Brain microvascular endothelial cell (primary cell): Measurements from ENCODE around the gene MAML1.

Source experiments
- DNase-seq: peaks from one replicate; pipeline ENCODE4 v3.0.0-alpha.2; 2020
- H3K27ac ChIP-seq: fragments of 250-450 bp; sonication (Bioruptor Pico); 2 replicates; pipeline ENCODE4 v1.5.1; 2020; ENCODE audit warnings: mild to moderate bottlenecking, moderate library complexity
- H3K27me3 ChIP-seq: fragments of 250-450 bp; sonication (Bioruptor Pico); replicated peaks from 2 replicates; pipeline ENCODE4 v1.5.1; 2020; ENCODE audit warnings: mild to moderate bottlenecking
- H3K36me3 ChIP-seq: fragments of 250-450 bp; sonication (Bioruptor Pico); replicated peaks from 2 replicates; pipeline ENCODE4 v1.5.1; 2020; ENCODE audit warnings: mild to moderate bottlenecking
- H3K4me3 ChIP-seq: 2 replicates; pipeline ENCODE4 v1.5.1; 2011; ENCODE audit warnings: low read depth, mild to moderate bottlenecking, control low read depth, low read length, moderate library complexity
- in situ Hi-C: cut with HindIII; loops from 2 replicates; pipeline ENCODE4 v1.10.0; 2017; ENCODE audit warnings: low sequenced_read_pairs, low pct_ligation_motif_present
- TF ChIP-seq, protein P1 (sequence below): IDR thresholded peaks from 2 replicates; pipeline ENCODE4 v1.5.1; 2011; ENCODE audit warnings: low read depth, mild to moderate bottlenecking, moderate library complexity, low read length, control low read depth, inconsistent platforms; ENCODE audit errors: missing control alignments

Gene MAML1

GRCh38 chr5:179767496-179768100 lies 35.0 kb downstream of the MAML1 start:
- no peak overlapping the region for H3K4me3 ChIP-seq
- TF ChIP-seq, protein P1, sequence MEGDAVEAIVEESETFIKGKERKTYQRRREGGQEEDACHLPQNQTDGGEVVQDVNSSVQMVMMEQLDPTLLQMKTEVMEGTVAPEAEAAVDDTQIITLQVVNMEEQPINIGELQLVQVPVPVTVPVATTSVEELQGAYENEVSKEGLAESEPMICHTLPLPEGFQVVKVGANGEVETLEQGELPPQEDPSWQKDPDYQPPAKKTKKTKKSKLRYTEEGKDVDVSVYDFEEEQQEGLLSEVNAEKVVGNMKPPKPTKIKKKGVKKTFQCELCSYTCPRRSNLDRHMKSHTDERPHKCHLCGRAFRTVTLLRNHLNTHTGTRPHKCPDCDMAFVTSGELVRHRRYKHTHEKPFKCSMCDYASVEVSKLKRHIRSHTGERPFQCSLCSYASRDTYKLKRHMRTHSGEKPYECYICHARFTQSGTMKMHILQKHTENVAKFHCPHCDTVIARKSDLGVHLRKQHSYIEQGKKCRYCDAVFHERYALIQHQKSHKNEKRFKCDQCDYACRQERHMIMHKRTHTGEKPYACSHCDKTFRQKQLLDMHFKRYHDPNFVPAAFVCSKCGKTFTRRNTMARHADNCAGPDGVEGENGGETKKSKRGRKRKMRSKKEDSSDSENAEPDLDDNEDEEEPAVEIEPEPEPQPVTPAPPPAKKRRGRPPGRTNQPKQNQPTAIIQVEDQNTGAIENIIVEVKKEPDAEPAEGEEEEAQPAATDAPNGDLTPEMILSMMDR: no peak
- H3K36me3 ChIP-seq: peaks cover 45% of the 10 kb centered on the region
- H3K27me3 ChIP-seq: no peaks in the 10 kb centered on the region
- H3K27ac ChIP-seq: no peak overlapping the region
- in situ Hi-C loops: no loop called here
- DNase-seq: no peak

DNA sequence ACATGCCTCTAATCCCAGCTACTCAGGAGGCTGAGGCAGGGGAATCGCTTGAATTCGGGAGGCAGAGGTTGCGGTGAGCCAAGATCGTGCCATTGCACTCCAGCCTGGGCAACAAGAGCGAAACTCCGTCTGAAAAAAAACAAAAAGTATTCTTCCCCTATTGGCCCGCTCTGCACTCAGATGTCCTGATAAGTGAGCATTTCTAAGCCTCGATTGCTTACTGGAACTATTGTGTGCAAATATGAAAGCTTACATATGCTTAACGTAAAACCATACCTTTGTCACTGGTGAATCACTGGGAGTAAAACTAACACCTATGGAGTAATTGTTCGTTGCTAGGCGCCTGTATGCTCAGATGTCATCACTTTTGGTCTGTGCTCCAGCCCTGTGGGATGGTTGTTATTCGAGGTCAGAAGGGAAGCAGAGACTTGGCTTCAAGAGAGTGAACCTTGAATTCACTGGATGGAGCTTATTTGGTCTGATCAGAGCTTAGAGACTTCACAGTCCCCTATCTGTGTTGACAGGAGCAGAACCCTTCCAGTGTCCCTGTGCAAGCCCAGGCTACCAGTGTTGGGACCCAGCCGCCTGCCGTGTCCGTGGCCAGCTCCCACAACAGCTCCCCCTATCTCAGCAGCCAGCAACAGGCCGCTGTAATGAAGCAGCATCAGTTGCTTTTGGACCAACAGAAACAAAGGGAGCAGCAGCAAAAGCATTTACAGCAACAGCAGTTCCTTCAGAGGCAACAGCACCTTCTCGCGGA lies 35.9 kb downstream of the MAML1 start:
- H3K27ac ChIP-seq: no peak overlapping the region
- TF ChIP-seq, protein P1: peak; percentile 35
- in situ Hi-C loops: no loop called here
- H3K27me3 ChIP-seq: no peaks in the 10 kb centered on the region
- H3K4me3 ChIP-seq: no peak overlapping the region
- no peak for DNase-seq
- H3K36me3 ChIP-seq: peaks cover 54% of the 10 kb centered on the region

DNA sequence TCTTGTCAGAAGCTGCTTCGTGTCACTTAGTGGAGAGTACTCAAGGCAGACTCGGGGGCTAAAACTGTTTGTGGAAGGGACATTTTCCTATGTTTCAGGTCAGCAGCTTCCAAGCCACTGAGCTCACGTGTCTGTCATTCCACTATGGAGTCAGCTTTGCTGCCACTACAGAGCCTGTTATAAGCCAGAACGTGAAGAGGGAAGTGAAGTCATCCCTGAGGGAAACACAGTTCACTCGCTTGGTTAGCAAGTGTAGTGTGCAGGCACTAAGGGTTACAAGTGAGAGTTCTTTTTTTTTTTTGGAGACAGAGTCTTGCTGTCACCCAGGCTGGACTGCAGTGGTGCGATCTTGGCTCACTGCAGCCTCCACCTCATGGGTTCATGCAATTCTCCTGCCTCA lies 36.6 kb downstream of the MAML1 start:
- DNase-seq: no peak
- Histone ChIP-seq H3K36me3 (peaks cover 62% of the 10 kb centered on the region), H3K27me3 (no peaks in the 10 kb centered on the region), H3K27ac (no peak overlapping the region), H3K4me3 (no peak overlapping the region)
- TF ChIP-seq, protein P1: no peak
- in situ Hi-C loops: no loop called here

GRCh38 chr5:179769796-179770195 lies 37.2 kb downstream of the MAML1 start:
- H3K36me3 ChIP-seq: peaks cover 67% of the 10 kb centered on the region
- DNase-seq: no peak
- H3K27me3 ChIP-seq: no peaks in the 10 kb centered on the region
- H3K4me3 ChIP-seq: no peak overlapping the region
- TF ChIP-seq, protein P1: no peak
- H3K27ac ChIP-seq: no peak overlapping the region
- in situ Hi-C loops: no loop called here

DNA sequence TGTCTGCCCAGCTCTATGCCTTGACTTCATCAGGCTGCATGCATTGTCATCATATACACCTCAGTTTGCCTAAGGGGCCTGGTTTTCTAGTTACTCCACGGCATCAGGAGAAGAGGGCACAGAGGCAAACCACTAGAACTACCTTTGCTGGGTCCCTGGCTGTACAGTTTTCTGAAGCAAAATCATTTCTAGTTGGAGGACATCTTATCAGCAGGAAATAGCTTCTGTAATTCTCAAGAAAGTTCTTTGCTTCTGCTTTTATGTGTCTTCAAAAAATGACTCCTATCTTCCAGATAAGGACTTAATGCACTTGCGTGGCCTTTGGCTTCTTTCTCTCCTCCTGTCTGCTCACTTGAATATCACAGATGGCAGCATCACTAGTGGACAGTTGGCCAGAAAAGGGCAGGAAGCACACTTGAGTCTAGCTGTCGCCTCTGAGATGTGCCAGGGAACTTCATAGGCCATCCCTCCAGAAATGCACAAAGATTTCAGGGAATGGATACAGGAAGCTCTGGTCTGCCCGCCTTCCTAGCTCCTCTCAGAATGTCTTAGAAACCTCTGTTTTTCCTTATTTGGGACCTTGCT lies 38.8 kb downstream of the MAML1 start:
- Histone ChIP-seq H3K36me3 (peaks cover 76% of the 10 kb centered on the region), H3K27ac (no peak overlapping the region), H3K4me3 (no peak overlapping the region), H3K27me3 (no peaks in the 10 kb centered on the region)
- no peak for DNase-seq
- in situ Hi-C loops: no loop called here
- TF ChIP-seq, protein P1: no peak
